ENCODE data around the gene MOB1B.
"Not testable (repeated sequence)": the region's sequence is repeated elsewhere in the genome, so short reads cannot be mapped to it uniquely, and the experiment has no call there.

Gene MOB1B

GRCh38 chr4:70997546-70997945, 95.4 kb downstream of the MOB1B start:
- FAIRE-seq (no peak), DNase-seq (ENCODE audit: insufficient read length, low spot score) (no peak)
- no peak for TF ChIP-seq SPI1 (IDR thresholded peaks at IDR 0.05; ENCODE audit: low read depth, low read length)

DNA sequence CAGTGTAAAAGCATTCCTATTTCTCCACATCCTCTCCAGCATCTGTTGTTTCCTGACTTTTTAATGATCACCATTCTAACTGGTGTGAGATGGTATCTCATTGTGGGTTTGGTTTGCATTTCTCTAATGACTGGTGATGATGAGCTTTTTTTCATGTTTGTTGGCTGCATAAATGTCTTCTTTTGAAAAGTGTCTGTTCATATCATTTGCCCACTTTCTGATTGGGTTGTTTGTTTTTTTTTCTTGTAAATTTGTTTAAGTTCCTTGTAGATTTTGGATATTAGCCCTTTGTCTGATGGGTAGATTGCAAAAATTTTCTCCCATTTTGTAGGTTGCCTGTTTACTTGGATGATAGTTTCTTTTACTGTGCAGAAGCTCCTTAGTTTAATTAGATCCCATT, 97.5 kb downstream of the MOB1B start:
- DNase-seq (ENCODE audit: insufficient read length, low spot score); FAIRE-seq: not testable (repeated sequence)

DNA sequence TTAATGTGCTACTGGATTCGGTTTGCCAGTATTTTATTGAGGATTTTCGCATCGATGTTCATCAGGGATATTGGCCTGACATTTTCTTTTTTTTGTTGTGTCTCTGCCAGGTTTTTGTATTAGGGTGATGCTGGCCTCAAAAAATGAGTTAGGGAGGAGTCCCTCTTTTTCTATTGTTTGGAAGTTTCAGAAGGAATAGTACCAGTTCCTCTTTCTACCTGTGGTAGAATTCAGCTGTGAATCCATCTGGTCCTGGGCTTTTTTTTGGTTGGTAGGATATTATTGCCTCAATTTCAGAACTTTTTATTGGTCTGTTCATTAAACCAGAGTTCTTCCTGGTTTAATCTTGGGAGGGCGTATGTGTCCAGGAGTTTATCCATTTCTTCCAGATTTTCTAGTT, 99.2 kb downstream of the MOB1B start:
- not testable (repeated sequence) for FAIRE-seq; DNase-seq (ENCODE audit: insufficient read length, low spot score)
- peak; percentile 63 for TF ChIP-seq SPI1 (IDR thresholded peaks at IDR 0.05; ENCODE audit: low read depth, low read length)

GRCh38 chr4:71004281-71004851, 102.2 kb downstream of the MOB1B start:
- DNase-seq (ENCODE audit: insufficient read length, low spot score) (no peak), FAIRE-seq (no peak)
- TF ChIP-seq SPI1 (IDR thresholded peaks at IDR 0.05; ENCODE audit: low read depth, low read length) (no peak), PAX5 (IDR thresholded peaks at IDR 0.05; ENCODE audit: insufficient read depth, low read length, severe bottlenecking) (no peak), POU2F2 (IDR thresholded peaks at IDR 0.05; ENCODE audit: low read depth, low read length) (no peak)

GRCh38 chr4:71005025-71005424, 102.9 kb downstream of the MOB1B start:
- peak; percentile 45 for FAIRE-seq
- DNase-seq (ENCODE audit: insufficient read length, low spot score) = not testable (repeated sequence)

DNA sequence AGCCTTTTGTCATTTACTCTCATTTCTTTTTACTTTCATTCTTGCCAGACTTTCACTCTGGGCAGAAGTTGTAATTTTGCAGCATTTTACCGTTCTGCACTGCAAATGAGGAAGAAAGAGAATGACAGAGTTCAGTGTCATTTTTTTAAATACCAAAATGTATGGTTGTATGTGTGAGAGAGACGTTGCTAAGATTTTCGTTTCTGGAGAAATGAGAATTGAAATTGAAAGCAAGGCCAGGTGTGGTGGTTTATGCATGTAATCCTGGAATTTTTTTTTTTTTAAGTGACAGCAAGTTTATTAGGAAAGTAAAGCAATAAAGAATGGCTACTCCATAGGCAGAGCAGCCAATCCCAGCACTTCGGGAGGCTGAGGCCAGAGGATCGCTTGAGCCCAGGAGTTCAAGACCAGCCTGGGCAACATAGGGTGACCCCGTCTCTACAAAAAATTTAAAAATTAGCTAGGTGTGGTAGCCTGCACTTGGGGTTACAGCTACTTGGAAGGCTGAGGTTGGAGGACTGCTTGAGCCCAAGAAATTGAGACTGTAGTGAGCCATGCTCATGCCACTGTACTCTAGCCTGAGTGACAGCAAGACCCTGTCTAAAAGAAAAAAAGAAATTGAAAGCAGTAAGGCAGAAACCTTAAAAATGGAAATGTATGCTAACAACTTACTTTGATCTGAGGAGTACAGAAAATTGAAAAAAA, 104.2 kb downstream of the MOB1B start:
- TF ChIP-seq POU2F2 (IDR thresholded peaks at IDR 0.05; ENCODE audit: low read depth, low read length) = no peak
- no peak for TF ChIP-seq PAX5 (IDR thresholded peaks at IDR 0.05; ENCODE audit: insufficient read depth, low read length, severe bottlenecking)
- TF ChIP-seq SPI1 (IDR thresholded peaks at IDR 0.05; ENCODE audit: low read depth, low read length) = peak; percentile 54
- DNase-seq (ENCODE audit: insufficient read length, low spot score) (no peak), FAIRE-seq (peak; percentile 64)

DNA sequence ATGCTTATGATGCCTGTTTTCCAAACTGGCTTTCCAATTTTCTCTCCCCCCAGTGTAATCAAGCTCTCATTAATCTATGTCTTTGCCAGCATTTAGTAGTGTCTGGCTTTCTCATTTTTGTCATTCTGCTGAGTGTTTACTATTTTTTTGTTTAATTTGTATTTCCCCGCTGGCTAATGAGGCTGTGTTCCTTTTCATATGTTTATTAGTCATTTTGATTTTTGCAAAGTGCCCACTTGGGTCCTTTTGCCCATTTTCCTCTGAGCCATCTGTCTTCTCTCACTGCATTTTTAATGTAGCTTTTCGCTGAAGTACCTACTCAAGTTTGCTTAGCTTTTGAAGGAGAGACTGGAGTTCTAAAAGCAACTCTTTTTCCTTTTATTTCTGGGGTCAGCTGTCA, 106.0 kb downstream of the MOB1B start:
- FAIRE-seq (peak; percentile 69), DNase-seq (ENCODE audit: insufficient read length, low spot score) (no peak)
- no peak for TF ChIP-seq POU2F2 (IDR thresholded peaks at IDR 0.05; ENCODE audit: low read depth, low read length)
- TF ChIP-seq SPI1 (IDR thresholded peaks at IDR 0.05; ENCODE audit: low read depth, low read length) = no peak
- TF ChIP-seq POLR2AphosphoS5 (IDR thresholded peaks at IDR 0.05; ENCODE audit: low read depth, low read length) = no peak
- no peak for TF ChIP-seq PAX5 (IDR thresholded peaks at IDR 0.05; ENCODE audit: insufficient read depth, low read length, severe bottlenecking)
- no peak for TF ChIP-seq TAF1 (IDR thresholded peaks at IDR 0.05; ENCODE audit: low read depth, low read length)
- no peak for TF ChIP-seq POLR2A (IDR thresholded peaks at IDR 0.05; ENCODE audit: low read depth, low read length)

GRCh38 chr4:71009086-71009485, 106.9 kb downstream of the MOB1B start:
- no peak for FAIRE-seq
- TF ChIP-seq POLR2AphosphoS5 (IDR thresholded peaks at IDR 0.05; ENCODE audit: low read depth, low read length) = no peak
- no peak for TF ChIP-seq SPI1 (IDR thresholded peaks at IDR 0.05; ENCODE audit: low read depth, low read length)
- no peak for TF ChIP-seq PAX5 (IDR thresholded peaks at IDR 0.05; ENCODE audit: insufficient read depth, low read length, severe bottlenecking)
- TF ChIP-seq TAF1 (IDR thresholded peaks at IDR 0.05; ENCODE audit: low read depth, low read length) = no peak
- TF ChIP-seq POLR2A (IDR thresholded peaks at IDR 0.05; ENCODE audit: low read depth, low read length) = no peak
- TF ChIP-seq POU2F2 (IDR thresholded peaks at IDR 0.05; ENCODE audit: low read depth, low read length) = no peak
- DNase-seq (ENCODE audit: insufficient read length, low spot score) = no peak

- TF ChIP-seq TAF1 (IDR thresholded peaks at IDR 0.05; ENCODE audit: low read depth, low read length) (no peak), POLR2A (IDR thresholded peaks at IDR 0.05; ENCODE audit: low read depth, low read length) (no peak), PAX5 (IDR thresholded peaks at IDR 0.05; ENCODE audit: insufficient read depth, low read length, severe bottlenecking) (no peak), POLR2AphosphoS5 (IDR thresholded peaks at IDR 0.05; ENCODE audit: low read depth, low read length) (no peak), POU2F2 (IDR thresholded peaks at IDR 0.05; ENCODE audit: low read depth, low read length) (no peak), SPI1 (IDR thresholded peaks at IDR 0.05; ENCODE audit: low read depth, low read length) (no peak)
- DNase-seq (ENCODE audit: insufficient read length, low spot score) = no peak
- FAIRE-seq = peak; percentile 72
Observed at GRCh38 chr4:71009890-71010588, 107.9 kb downstream of the MOB1B start.

DNA sequence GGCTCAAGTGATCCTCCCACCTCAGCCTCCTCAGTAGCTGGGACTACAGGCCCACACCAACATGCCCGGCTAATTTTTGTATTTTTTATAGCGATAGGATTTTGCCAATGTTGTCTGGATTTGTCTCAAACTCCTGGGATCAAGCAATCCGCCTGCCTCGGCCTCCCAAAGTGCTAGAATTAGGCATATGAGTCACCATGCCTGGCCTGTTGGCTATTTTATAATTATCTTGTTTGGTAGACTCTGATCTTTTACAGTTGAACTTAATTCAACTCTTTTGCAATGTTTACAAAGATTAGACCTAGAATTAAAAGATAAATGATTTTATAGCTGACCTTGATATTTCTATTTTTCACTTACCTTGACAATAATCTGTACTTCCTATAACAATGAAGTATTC, 109.3 kb downstream of the MOB1B start:
- FAIRE-seq (no peak), DNase-seq (ENCODE audit: insufficient read length, low spot score) (no peak)
- no peak for TF ChIP-seq POLR2A (IDR thresholded peaks at IDR 0.05; ENCODE audit: low read depth, low read length)
- TF ChIP-seq POU2F2 (IDR thresholded peaks at IDR 0.05; ENCODE audit: low read depth, low read length) = no peak
- no peak for TF ChIP-seq TAF1 (IDR thresholded peaks at IDR 0.05; ENCODE audit: low read depth, low read length)
- no peak for TF ChIP-seq POLR2AphosphoS5 (IDR thresholded peaks at IDR 0.05; ENCODE audit: low read depth, low read length)
- TF ChIP-seq PAX5 (IDR thresholded peaks at IDR 0.05; ENCODE audit: insufficient read depth, low read length, severe bottlenecking) = no peak
- no peak for TF ChIP-seq SPI1 (IDR thresholded peaks at IDR 0.05; ENCODE audit: low read depth, low read length)

DNA sequence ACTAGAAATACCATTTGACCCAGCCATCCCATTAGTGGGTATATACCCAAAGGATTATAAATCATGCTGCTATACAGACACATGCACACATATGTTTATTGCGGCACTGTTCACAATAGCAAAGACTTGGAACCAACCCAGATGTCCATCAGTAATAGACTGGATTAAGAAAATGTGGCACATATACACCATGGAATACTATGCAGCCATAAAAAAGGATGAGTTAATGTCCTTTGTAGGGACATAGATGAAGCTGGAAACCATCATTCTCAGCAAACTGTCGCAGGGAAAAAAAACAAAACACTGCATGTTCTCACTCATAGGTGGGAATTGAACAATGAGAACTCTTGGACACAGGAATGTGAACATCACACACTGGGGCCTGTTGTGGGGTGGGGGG, 115.2 kb downstream of the MOB1B start:
- not testable (repeated sequence) for DNase-seq (ENCODE audit: insufficient read length, low spot score); FAIRE-seq

Measured in GM12891 (cell line).